Gastroesophageal sphincter (tissue), 4 donors: Measurements from ENCODE around the gene BAZ1A. TPM values are rescaled to one million over a fixed set of nuclear protein-coding genes. Genes with fewer than 3 reads are reported as not detected.

Source experiments
- ATAC-seq: fragments of 150-250 bp; one replicate; pipeline ENCODE4 v1.9.1; 2016; ENCODE audit warnings: mild to moderate bottlenecking, moderate library complexity
- H3K27ac ChIP-seq, 4 donors: fragments of 200-600 bp; sonication (generic) in 3 of 4; 1 replicate in 3 of 4; 2 replicates in 1 of 4; pipeline ENCODE4 v1.5.1; 2016 to 2019
- H3K27me3 ChIP-seq: fragments of 200-600 bp; sonication (generic); one replicate; pipeline ENCODE4 v1.5.1; 2019
- H3K36me3 ChIP-seq, 2 donors: fragments of 200-600 bp; sonication (generic); one replicate each; pipeline ENCODE4 v1.5.1; 2019; ENCODE audit warnings: control low read depth in 1 of 2
- H3K4me1 ChIP-seq, 3 donors: fragments of 200-600 bp; sonication (generic); 1 replicate in 2 of 3; 2 replicates in 1 of 3; pipeline ENCODE4 v1.5.1; 2016 to 2019; ENCODE audit warnings: control low read depth in 2 of 3
- H3K4me3 ChIP-seq, 2 donors: fragments of 200-600 bp; sonication (generic); one replicate each; pipeline ENCODE4 v1.5.1; 2019; ENCODE audit warnings: mild to moderate bottlenecking in 1 of 2, moderate library complexity in 1 of 2
- H3K9me3 ChIP-seq, 3 donors: fragments of 200-600 bp; sonication (generic); one replicate each; pipeline ENCODE4 v1.5.1; 2017 to 2019; ENCODE audit warnings: control low read depth in 2 of 3
- EP300 ChIP-seq: sonication (generic); formaldehyde crosslinking; IDR thresholded peaks from one replicate; pipeline ENCODE4 v1.6.1; 2017; ENCODE audit warnings: antibody characterized with exemption, mild to moderate bottlenecking
- POLR2A ChIP-seq, 2 donors: fragments of 450-650 bp; IDR thresholded peaks; one replicate each; pipeline ENCODE4 v1.6.1; 2017; ENCODE audit warnings: antibody characterized with exemption in 2 of 2, mild to moderate bottlenecking in 2 of 2, moderate library complexity in 1 of 2
- POLR2AphosphoS5 ChIP-seq: sonication (generic); formaldehyde crosslinking; IDR thresholded peaks from one replicate; pipeline ENCODE4 v1.6.1; 2017; ENCODE audit warnings: antibody characterized with exemption
- WGBS, 2 donors: methylation state at CpG; one replicate each; pipeline ENCODE4 v1.1.5; 2018; ENCODE audit warnings: low coverage in 1 of 2; 5-methylcytosine and 5-hydroxymethylcytosine counted together
- total RNA-seq, 4 donors: library from RNA; depleted of rRNA; stranded (reverse); fragments of >200 nt; gene quantifications; one replicate each; pipeline ENCODE4 v1.1.0, GENCODE V29; 2016
- TF ChIP-seq, protein P1 (sequence below), 4 experiments: fragments of 200-600 bp in 2 of 4; fragments of 450-650 bp in 2 of 4; sonication (generic) in 1 of 4; IDR thresholded peaks; one replicate each; pipeline ENCODE4 v1.5.1; 2017 to 2019; ENCODE audit warnings: antibody characterized with exemption in 4 of 4, mild to moderate bottlenecking in 2 of 4, moderate library complexity in 2 of 4

The BAZ1A gene
- total RNA-seq, 4 donors from 2014 or later = 17.0 to 36.9 (median 21.6) TPM

DNA sequence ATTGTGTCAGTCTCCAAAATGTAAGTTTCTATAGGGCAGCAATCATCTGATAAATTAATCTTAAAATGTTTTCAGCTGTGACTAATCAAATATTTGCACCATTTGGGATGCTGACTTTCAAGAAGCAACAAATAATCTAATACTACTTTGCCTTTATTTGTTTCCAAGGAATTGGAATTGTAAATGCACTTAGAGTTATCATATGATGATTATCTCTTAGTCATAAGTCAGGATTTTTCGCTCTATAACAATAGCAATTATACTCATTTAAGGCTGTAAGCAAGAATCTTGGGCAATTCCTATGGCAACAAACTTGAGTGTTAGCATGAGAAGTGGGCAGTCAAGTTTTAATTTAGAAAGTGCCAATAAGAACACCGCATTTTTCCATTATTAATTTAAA, 13.0 kb upstream of the BAZ1A start:
- 91 to 93% methylated on average over 2 of the region's 2 CpGs for WGBS, 2 donors
- no peak for ATAC-seq
- H3K9me3 ChIP-seq = no peaks in the 10 kb centered on the region
- H3K4me1 ChIP-seq = no peaks in the 10 kb centered on the region
- no peak overlapping the region for H3K27ac ChIP-seq
- H3K36me3 ChIP-seq = no peaks in the 10 kb centered on the region
- no peak overlapping the region for H3K4me3 ChIP-seq
- H3K27me3 ChIP-seq = no peaks in the 10 kb centered on the region
- TF ChIP-seq, protein P1, sequence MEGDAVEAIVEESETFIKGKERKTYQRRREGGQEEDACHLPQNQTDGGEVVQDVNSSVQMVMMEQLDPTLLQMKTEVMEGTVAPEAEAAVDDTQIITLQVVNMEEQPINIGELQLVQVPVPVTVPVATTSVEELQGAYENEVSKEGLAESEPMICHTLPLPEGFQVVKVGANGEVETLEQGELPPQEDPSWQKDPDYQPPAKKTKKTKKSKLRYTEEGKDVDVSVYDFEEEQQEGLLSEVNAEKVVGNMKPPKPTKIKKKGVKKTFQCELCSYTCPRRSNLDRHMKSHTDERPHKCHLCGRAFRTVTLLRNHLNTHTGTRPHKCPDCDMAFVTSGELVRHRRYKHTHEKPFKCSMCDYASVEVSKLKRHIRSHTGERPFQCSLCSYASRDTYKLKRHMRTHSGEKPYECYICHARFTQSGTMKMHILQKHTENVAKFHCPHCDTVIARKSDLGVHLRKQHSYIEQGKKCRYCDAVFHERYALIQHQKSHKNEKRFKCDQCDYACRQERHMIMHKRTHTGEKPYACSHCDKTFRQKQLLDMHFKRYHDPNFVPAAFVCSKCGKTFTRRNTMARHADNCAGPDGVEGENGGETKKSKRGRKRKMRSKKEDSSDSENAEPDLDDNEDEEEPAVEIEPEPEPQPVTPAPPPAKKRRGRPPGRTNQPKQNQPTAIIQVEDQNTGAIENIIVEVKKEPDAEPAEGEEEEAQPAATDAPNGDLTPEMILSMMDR (IDR thresholded peaks at IDR 0.05) = no peak
- TF ChIP-seq EP300 (no peak), POLR2AphosphoS5 (no peak), POLR2A (IDR thresholded peaks at IDR 0.05) (no peak)

DNA sequence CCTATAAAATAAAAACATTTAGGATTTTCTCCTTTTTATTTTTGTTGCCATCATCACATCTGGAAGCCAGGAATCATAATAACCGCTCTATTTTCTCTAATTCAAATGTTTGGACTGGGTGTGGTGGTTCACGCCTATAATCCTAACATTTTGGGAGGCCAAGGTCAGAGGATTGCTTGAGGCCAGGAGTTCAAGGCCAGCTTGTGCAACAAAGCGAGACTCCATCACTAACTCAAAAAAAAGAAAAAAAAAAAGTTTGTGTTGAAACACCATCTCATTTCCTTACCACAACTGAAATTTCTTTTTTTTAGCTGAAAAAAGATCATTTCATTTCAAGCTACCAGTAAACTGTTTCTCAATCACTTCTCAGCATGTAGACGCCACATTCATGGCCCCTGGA, 8.8 kb upstream of the BAZ1A start:
- TF ChIP-seq, protein P1 (IDR thresholded peaks at IDR 0.05) = no peak
- no peak for TF ChIP-seq EP300
- TF ChIP-seq POLR2AphosphoS5 = no peak
- TF ChIP-seq POLR2A (IDR thresholded peaks at IDR 0.05) = no peak
- no peak for ATAC-seq
- 88 to 90% methylated on average over 4 of the region's 4 CpGs for WGBS, 2 donors
- H3K36me3 ChIP-seq = no peaks in the 10 kb centered on the region
- no peaks in the 10 kb centered on the region for H3K27me3 ChIP-seq
- H3K4me1 ChIP-seq = no peaks in the 10 kb centered on the region
- no peak overlapping the region for H3K27ac ChIP-seq
- H3K9me3 ChIP-seq = no peaks in the 10 kb centered on the region
- no peak overlapping the region for H3K4me3 ChIP-seq

DNA sequence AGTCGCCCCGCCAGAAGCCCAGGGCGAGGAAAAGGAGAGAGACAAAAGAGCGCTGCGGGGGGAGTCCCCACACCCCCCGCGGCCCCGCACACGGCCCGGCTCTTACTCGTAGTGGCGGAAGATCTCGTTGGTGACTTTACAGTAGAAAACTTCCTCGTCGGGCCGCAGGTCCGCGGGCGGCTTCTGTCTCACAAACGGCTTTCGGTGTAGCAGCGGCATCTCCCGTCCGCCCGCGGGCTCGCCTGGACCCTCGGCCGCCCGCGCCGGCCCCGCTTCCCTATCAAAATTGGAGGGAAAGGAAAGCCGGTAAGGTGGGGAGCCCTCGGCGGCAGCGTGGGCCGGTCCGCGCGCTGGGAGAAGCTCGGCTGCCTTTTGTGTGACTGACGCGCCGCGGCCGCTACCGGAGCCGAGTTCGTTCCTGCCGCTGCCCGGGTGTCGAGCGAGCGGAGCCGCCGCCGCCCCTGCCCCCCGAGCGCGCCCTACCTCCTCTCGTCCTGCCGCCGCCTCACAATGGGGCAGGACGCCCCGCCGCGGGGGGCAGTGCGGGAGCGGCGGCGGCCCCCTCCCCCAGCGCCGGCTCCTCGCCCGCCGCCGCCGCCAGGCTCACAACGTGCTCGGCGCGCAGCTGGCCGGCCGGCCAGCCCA, 652 bp downstream of the BAZ1A start:
- Histone ChIP-seq H3K27me3 (no peaks in the 10 kb centered on the region), H3K36me3 (no peaks in the 10 kb centered on the region), H3K27ac (peak overlapping the region; percentile 93 to 97 (median 96)), H3K9me3 (no peaks in the 10 kb centered on the region), H3K4me1 (peaks cover 0 to 23% (median 4%) of the 10 kb centered on the region in 3 donors), H3K4me3 (peak overlapping the region; percentile 72 to 94)
- ATAC-seq = peak; percentile 25
- 4% methylated on average over 5 of the region's 85 CpGs; no CpG with 5 or more reads in 1 of the 2 donors for WGBS, 2 donors
- TF ChIP-seq POLR2A (IDR thresholded peaks at IDR 0.05) = no peak
- TF ChIP-seq, protein P1 (IDR thresholded peaks at IDR 0.05) = peak in 1 of 4 experiments; percentile 16
- no peak for TF ChIP-seq EP300

DNA sequence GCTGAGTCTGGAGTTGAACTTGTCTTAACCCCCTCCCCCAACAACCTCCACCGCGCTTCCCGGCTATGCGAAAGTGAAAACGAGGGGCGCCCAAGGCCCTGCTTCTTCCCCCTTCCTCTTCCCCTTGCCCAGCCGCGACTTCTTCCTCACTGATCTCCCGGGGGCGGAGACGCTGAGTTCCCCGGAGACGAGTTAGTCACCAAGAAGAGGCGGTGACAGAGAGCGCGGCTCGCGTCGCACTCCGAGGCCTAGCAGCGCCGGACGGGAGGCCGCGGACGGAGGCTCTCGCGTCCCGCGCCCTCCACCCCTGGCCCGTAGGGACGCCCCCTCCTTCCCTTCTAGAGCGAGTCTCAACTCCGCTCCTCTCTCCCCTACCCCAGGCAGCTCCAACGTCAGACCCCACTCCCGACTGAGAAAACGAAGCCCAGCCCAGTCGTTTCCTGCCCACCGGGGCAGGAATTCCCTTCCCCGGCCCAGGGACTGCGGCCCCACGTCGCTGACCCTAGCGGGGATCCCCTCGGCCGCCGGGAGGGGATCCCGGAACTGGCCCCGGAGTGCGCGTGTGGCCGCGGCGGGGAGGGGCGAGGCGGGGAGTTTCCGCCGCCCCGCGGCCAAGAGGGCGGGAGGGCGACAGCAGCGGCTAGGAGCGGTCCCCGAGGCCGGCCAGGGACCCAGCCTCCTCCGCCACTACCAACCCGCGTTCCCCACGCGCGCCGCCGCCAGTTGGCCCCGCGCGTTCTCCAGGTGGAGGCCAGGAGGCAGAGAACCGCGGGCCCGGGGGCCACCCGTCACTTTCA, 1.4 kb downstream of the BAZ1A start:
- WGBS, 2 donors = no CpG with 5 or more reads among the region's 81 CpGs
- Histone ChIP-seq H3K9me3 (no peaks in the 10 kb centered on the region), H3K27ac (peak overlapping the region; percentile 93 to 97 (median 96)), H3K4me1 (peaks cover 0 to 23% (median 4%) of the 10 kb centered on the region in 3 donors), H3K27me3 (no peaks in the 10 kb centered on the region), H3K36me3 (no peaks in the 10 kb centered on the region), H3K4me3 (peak overlapping the region; percentile 72 to 94)
- peak; percentile 59 to 67 for TF ChIP-seq POLR2A (IDR thresholded peaks at IDR 0.05)
- TF ChIP-seq EP300 = no peak
- TF ChIP-seq POLR2AphosphoS5 = peak; percentile 70
- TF ChIP-seq, protein P1 (IDR thresholded peaks at IDR 0.05) = peak in 3 of 4 experiments; percentile 2 to 17 (median 6)
- peak; percentile 79 for ATAC-seq
